Measurements from ENCODE around the gene ZP3. TPM values are rescaled to one million over a fixed set of nuclear protein-coding genes. Genes with fewer than 3 reads are reported as not detected.
"Not testable (repeated sequence)": the region's sequence is repeated elsewhere in the genome, so short reads cannot be mapped to it uniquely, and the experiment has no call there.

Gene ZP3
- polyA plus RNA-seq, 1 of the 3 experiments (the other 2 are of a cell fraction) = 5.4 TPM

- Histone ChIP-seq H3F3A (replicated peaks; ENCODE audit: insufficient read depth) (peaks cover 8% of the 10 kb centered on the region), H3K9me2 (no peaks in the 10 kb centered on the region), H2AFZ (ENCODE audit: low read depth) (peak overlapping the region; percentile 59; the same call in 1 of the 2 replicates), H3K4me2 (no peak overlapping the region), H3K27ac (ENCODE audit: low read depth in 2 of 2, low read length in 1 of 2) (peak overlapping the region in 1 of 2 experiments; percentile 29; a peak in 2 of 4 replicates), H3K79me2 (ENCODE audit: insufficient read depth) (no peaks in the 10 kb centered on the region), H3K9me3 (no peaks in the 10 kb centered on the region), H3K27me3 (ENCODE audit: insufficient read depth) (no peaks in the 10 kb centered on the region), H4K20me1 (ENCODE audit: insufficient read depth) (no peaks in the 10 kb centered on the region), H3K4me1 (ENCODE audit: control insufficient read depth in 1 of 2, insufficient read depth in 2 of 2, low read depth in 1 of 2, low read length in 1 of 2) (peaks cover 5 to 7% of the 10 kb centered on the region in 2 experiments; a peak in 2 of 4 replicates), H3K9ac (no peak overlapping the region), H3K4me3 (ENCODE audit: low read depth in 2 of 2, low read length in 1 of 2) (no peak overlapping the region), H3K36me3 (replicated peaks in 1 of 2; ENCODE audit: control insufficient read depth in 1 of 2, insufficient read depth in 2 of 2, low read length in 1 of 2) (no peaks in the 10 kb centered on the region)
- ChIA-PET POLR2A (interaction anchor here (1.0 kb wide), 1 partner anchor 28 kb away, joined by 3 read pairs; the partner anchor contains the start of gene YWHAG), CTCF (interaction anchor here (1.1 kb wide), 1 partner anchor 21 kb away, joined by 3 read pairs; no protein-coding TSS in a partner anchor)
- TF ChIP-seq TEAD4 (IDR thresholded peaks at IDR 0.05; ENCODE audit: borderline replicate concordance, insufficient read depth) (no peak), RXRA (IDR thresholded peaks at IDR 0.05; ENCODE audit: borderline replicate concordance, low read depth) (no peak)
- 79% methylated on average over 11 of the region's 11 CpGs for WGBS (ENCODE audit: low lambda C conversion rate)
- DNase-seq = no peak
Observed at GRCh38 chr7:76386691-76387260, 38.0 kb upstream of the ZP3 start.

GRCh38 chr7:76387789-76388188 is 37.0 kb upstream of the ZP3 start:
- H3K4me3 ChIP-seq (ENCODE audit: low read depth in 2 of 2, low read length in 1 of 2); H3K27ac ChIP-seq (ENCODE audit: low read depth in 2 of 2, low read length in 1 of 2); H3K9me3 ChIP-seq; H3K9me2 ChIP-seq; H2AFZ ChIP-seq (ENCODE audit: low read depth); H3F3A ChIP-seq (replicated peaks; ENCODE audit: insufficient read depth); H4K20me1 ChIP-seq (ENCODE audit: insufficient read depth); H3K36me3 ChIP-seq (replicated peaks in 1 of 2; ENCODE audit: control insufficient read depth in 1 of 2, insufficient read depth in 2 of 2, low read length in 1 of 2); DNase-seq; H3K4me1 ChIP-seq (ENCODE audit: control insufficient read depth in 1 of 2, insufficient read depth in 2 of 2, low read depth in 1 of 2, low read length in 1 of 2); H3K4me2 ChIP-seq; H3K79me2 ChIP-seq (ENCODE audit: insufficient read depth); H3K27me3 ChIP-seq (ENCODE audit: insufficient read depth); CTCF ChIA-PET; H3K9ac ChIP-seq: not testable (repeated sequence)
- WGBS (ENCODE audit: low lambda C conversion rate) = 94% methylated on average over 6 of the region's 6 CpGs
- POLR2A ChIA-PET = interaction anchor here (1.0 kb wide), 1 partner anchor 29 kb away, joined by 3 read pairs; the partner anchor contains the start of gene YWHAG

GRCh38 chr7:76390092-76390491 is 34.7 kb upstream of the ZP3 start:
- ChIA-PET CTCF (interaction anchor here (1.0 to 1.3 kb wide), 2 partner anchors 29 to 31 kb away, joined by 3 to 7 read pairs; partner anchors contain the start of gene YWHAG), POLR2A (no interaction called here)
- WGBS (ENCODE audit: low lambda C conversion rate) = 98% methylated on average over 8 of the region's 13 CpGs
- Histone ChIP-seq H3K79me2 (ENCODE audit: insufficient read depth) (no peaks in the 10 kb centered on the region), H4K20me1 (ENCODE audit: insufficient read depth) (no peaks in the 10 kb centered on the region), H3K4me1 (ENCODE audit: control insufficient read depth in 1 of 2, insufficient read depth in 2 of 2, low read depth in 1 of 2, low read length in 1 of 2) (peaks cover 9 to 16% of the 10 kb centered on the region in 2 experiments; a peak in 3 of 4 replicates), H3K9ac (no peak overlapping the region), H3K36me3 (replicated peaks in 1 of 2; ENCODE audit: control insufficient read depth in 1 of 2, insufficient read depth in 2 of 2, low read length in 1 of 2) (no peaks in the 10 kb centered on the region), H3K27ac (ENCODE audit: low read depth in 2 of 2, low read length in 1 of 2) (no peak overlapping the region), H3K27me3 (ENCODE audit: insufficient read depth) (no peaks in the 10 kb centered on the region), H3K4me3 (ENCODE audit: low read depth in 2 of 2, low read length in 1 of 2) (no peak overlapping the region), H3F3A (replicated peaks; ENCODE audit: insufficient read depth) (peaks cover 11% of the 10 kb centered on the region), H3K9me3 (no peaks in the 10 kb centered on the region), H3K4me2 (no peak overlapping the region), H3K9me2 (no peaks in the 10 kb centered on the region), H2AFZ (ENCODE audit: low read depth) (no peak overlapping the region)
- TF ChIP-seq CHD2 (IDR thresholded peaks at IDR 0.05; ENCODE audit: low read length, partially characterized antibody) (no peak), JUND (IDR thresholded peaks at IDR 0.05) (no peak), RXRA (IDR thresholded peaks at IDR 0.05; ENCODE audit: borderline replicate concordance, low read depth) (no peak), USF2 (IDR thresholded peaks at IDR 0.05; ENCODE audit: borderline replicate concordance, low read depth, low read length) (no peak), GABPA (IDR thresholded peaks at IDR 0.05; ENCODE audit: low read depth) (no peak), EP300 (IDR thresholded peaks at IDR 0.05; ENCODE audit: borderline replicate concordance in 1 of 2, low read depth in 1 of 2, low read length in 1 of 2) (no peak), USF1 (IDR thresholded peaks at IDR 0.05; ENCODE audit: borderline replicate concordance, low read depth) (no peak), CTCF (IDR thresholded peaks at IDR 0.05) (no peak), NFIC (IDR thresholded peaks at IDR 0.05; ENCODE audit: borderline replicate concordance) (no peak), RCOR1 (IDR thresholded peaks at IDR 0.05; ENCODE audit: low read length) (no peak), TEAD4 (IDR thresholded peaks at IDR 0.05; ENCODE audit: borderline replicate concordance, insufficient read depth) (no peak), TAF1 (IDR thresholded peaks at IDR 0.05; ENCODE audit: borderline replicate concordance, low read depth, low read length) (no peak), FOXJ3 (CRISPR knock-in tag; IDR thresholded peaks at IDR 0.05) (no peak), FOSL2 (IDR thresholded peaks at IDR 0.05; ENCODE audit: borderline replicate concordance, low read depth) (no peak), MEF2A (IDR thresholded peaks at IDR 0.05; ENCODE audit: borderline replicate concordance, low read depth) (no peak), GATA2 (CRISPR knock-in tag; IDR thresholded peaks at IDR 0.05) (no peak)
- no peak for DNase-seq

All from SK-N-SH (cell line).